CD14-positive monocyte (primary cell): Measurements from ENCODE around the gene PLEKHA8. TPM values are rescaled to one million over a fixed set of nuclear protein-coding genes. Genes with fewer than 3 reads are reported as not detected.

Source experiments
- DNase-seq, 3 donors: peaks; one replicate each; pipeline ENCODE4 v3.0.0-alpha.2; 2011 to 2022
- H2AFZ ChIP-seq: 2 replicates; pipeline ENCODE4 v1.6.0; 2012; ENCODE audit warnings: mild to moderate bottlenecking, low read depth, low read length, inconsistent platforms; ENCODE audit not compliant: insufficient read depth, poor library complexity, severe bottlenecking
- H3K27ac ChIP-seq, 2 donors: 1 replicate in 1 of 2; 2 replicates in 1 of 2; pipeline ENCODE4 v1.5.1; 2012 to 2013; ENCODE audit warnings: low read length in 2 of 2, control low read depth in 1 of 2, inconsistent platforms in 1 of 2, low read depth in 1 of 2, mild to moderate bottlenecking in 1 of 2
- H3K27me3 ChIP-seq, 2 donors: one replicate each; pipeline versions ENCODE4 v1.6.0 to v1.6.1; 2011 to 2013; ENCODE audit warnings: low read length in 2 of 2; ENCODE audit not compliant: control insufficient read depth in 2 of 2, insufficient read depth in 2 of 2
- H3K36me3 ChIP-seq, 2 donors: replicated peaks in 1 of 2; 1 replicate in 1 of 2; 2 replicates in 1 of 2; pipeline versions ENCODE4 v1.5.1 to v1.6.1; 2012 to 2013; ENCODE audit warnings: low read length in 2 of 2, control low read depth in 1 of 2, inconsistent platforms in 1 of 2, mild to moderate bottlenecking in 1 of 2; ENCODE audit not compliant: insufficient read depth in 2 of 2, control insufficient read depth in 1 of 2
- H3K4me1 ChIP-seq, 2 donors: 1 replicate in 1 of 2; 2 replicates in 1 of 2; pipeline versions ENCODE4 v1.5.1 to v1.6.1; 2012 to 2013; ENCODE audit warnings: low read length in 2 of 2, control low read depth in 1 of 2, inconsistent platforms in 1 of 2, mild to moderate bottlenecking in 1 of 2, moderate library complexity in 1 of 2; ENCODE audit not compliant: insufficient read depth in 2 of 2, control insufficient read depth in 1 of 2
- H3K4me2 ChIP-seq: replicated peaks from 2 replicates; pipeline ENCODE3; 2012; ENCODE audit warnings: low read length, moderate library complexity, mild to moderate bottlenecking; ENCODE audit not compliant: poor library complexity, severe bottlenecking; ENCODE audit errors: extremely low read depth
- H3K4me3 ChIP-seq, 3 experiments: fragments of 200-600 bp in 1 of 3; sonication (generic) in 1 of 3; replicated peaks in 1 of 3; 1 replicate in 2 of 3; 2 replicates in 1 of 3; pipeline ENCODE4 v1.5.1; 2011 to 2013; ENCODE audit warnings: low read length in 3 of 3, mild to moderate bottlenecking in 3 of 3, control low read depth in 2 of 3, low read depth in 2 of 3, inconsistent platforms in 1 of 3, moderate library complexity in 1 of 3
- H3K79me2 ChIP-seq: 2 replicates; pipeline ENCODE4 v1.6.0; 2012; ENCODE audit warnings: mild to moderate bottlenecking, control low read depth, inconsistent platforms, low read length, moderate library complexity; ENCODE audit not compliant: insufficient read depth
- H3K9ac ChIP-seq: 2 replicates; pipeline ENCODE4 v1.6.0; 2017; ENCODE audit warnings: low read length, mild to moderate bottlenecking; ENCODE audit not compliant: insufficient read depth, poor library complexity, severe bottlenecking
- H3K9me3 ChIP-seq, 2 donors: replicated peaks in 1 of 2; 1 replicate in 1 of 2; 2 replicates in 1 of 2; pipeline versions ENCODE4 v1.5.1 to v1.6.1; 2012 to 2013; ENCODE audit warnings: low read length in 2 of 2, control low read depth in 1 of 2; ENCODE audit not compliant: control insufficient read depth in 1 of 2, insufficient read depth in 1 of 2
- H4K20me1 ChIP-seq: 2 replicates; pipeline ENCODE4 v1.6.0; 2012; ENCODE audit warnings: mild to moderate bottlenecking, low read length, control low read depth, moderate library complexity; ENCODE audit not compliant: insufficient read depth
- H3K27ac Mint-ChIP-seq, 7 donors: one replicate each; pipeline ENCODE4 v1.8.0; 2020; ENCODE audit warnings: mild to moderate bottlenecking in 7 of 7, mixed read lengths in 7 of 7, moderate library complexity in 6 of 7, inconsistent platforms in 2 of 7
- H3K27me3 Mint-ChIP-seq, 3 donors: one replicate each; pipeline ENCODE4 v1.8.0; 2021 to 2022; ENCODE audit warnings: low read depth in 3 of 3, mild to moderate bottlenecking in 3 of 3, mixed read lengths in 3 of 3, moderate library complexity in 3 of 3, inconsistent platforms in 1 of 3
- H3K36me3 Mint-ChIP-seq, 2 donors: one replicate each; pipeline ENCODE4 v1.8.0; 2020; ENCODE audit warnings: mixed read lengths in 2 of 2, inconsistent platforms in 1 of 2, mild to moderate bottlenecking in 1 of 2
- H3K4me1 Mint-ChIP-seq: one replicate; pipeline ENCODE4 v1.8.0; 2020; ENCODE audit warnings: mild to moderate bottlenecking, mixed read lengths
- H3K4me3 Mint-ChIP-seq, 2 donors: one replicate each; pipeline ENCODE4 v1.8.0; 2020; ENCODE audit warnings: mild to moderate bottlenecking in 2 of 2, mixed read lengths in 2 of 2, moderate library complexity in 1 of 2
- H3K9me3 Mint-ChIP-seq, 7 donors: one replicate each; pipeline ENCODE4 v1.8.0; 2020 to 2022; ENCODE audit warnings: mixed read lengths in 7 of 7, mild to moderate bottlenecking in 6 of 7, moderate library complexity in 6 of 7, inconsistent platforms in 2 of 7
- CTCF ChIP-seq: fragments of 200-600 bp; IDR thresholded peaks from one replicate; pipeline ENCODE4 v1.8.0; 2022; ENCODE audit warnings: antibody characterized with exemption, mild to moderate bottlenecking
- WGBS: methylation state at CpG from one replicate; pipeline ENCODE4 v1.1.5; 2013; ENCODE audit warnings: missing lambda C conversion rate; ENCODE audit not compliant: insufficient coverage; 5-methylcytosine and 5-hydroxymethylcytosine counted together
- intact Hi-C, 2 donors: fragments of 100-400 bp; cut with micrococcal nuclease; formaldehyde crosslinking; loops; one replicate each; pipeline versions ENCODE4 v1.15.0 to v1.15.1; 2023
- polyA plus RNA-seq, 3 donors: library from polyadenylated mRNA; depleted of rRNA in 1 of 3; unstranded in 2 of 3; stranded (reverse) in 1 of 3; fragments of 300-500 nt in 2 of 3; fragments of >200 nt in 1 of 3; fragmentation: Illumina TruSeq in 2 of 3; gene quantifications; 1 replicate in 2 of 3; 2 replicates in 1 of 3; pipeline ENCODE4 v1.2.3, GENCODE V29; 2012 to 2021

PLEKHA8 gene
- polyA plus RNA-seq, 3 donors, result 2.4 to 2.7 (median 2.6) TPM

GRCh38 chr7:29989257-29989995, 38.8 kb upstream of the PLEKHA8 start, which contains the start of gene SCRN1:
TSS of gene SCRN1 (minus strand) at chr7:29989801. CDS start at chr7:29969067, 20,734 bp downstream.
- H2AFZ ChIP-seq, result peak within 1 kb of the TSS; percentile 97
- H3K9me3 Mint-ChIP-seq, result peaks cover 8 to 25% (median 22%) of the 10 kb centered on the region in 7 donors
- peak within 1 kb of the TSS; percentile 65 to 93 (median 87) for H3K27ac Mint-ChIP-seq
- H3K4me1 ChIP-seq, result peaks cover 36 to 46% of the 10 kb centered on the region in 2 donors
- H3K27me3 Mint-ChIP-seq, result peaks cover 5 to 12% (median 8%) of the 10 kb centered on the region in 3 donors
- H3K4me1 Mint-ChIP-seq, result peaks cover 38% of the 10 kb centered on the region
- peak within 1 kb of the TSS; percentile 93 for H3K9ac ChIP-seq
- no peaks in the 10 kb centered on the region for H4K20me1 ChIP-seq
- H3K4me3 Mint-ChIP-seq, result peak within 1 kb of the TSS; percentile 84 to 93
- peak; percentile 15 for TF ChIP-seq CTCF
- H3K79me2 ChIP-seq, result peaks cover 32% of the 10 kb centered on the region
- peak within 1 kb of the TSS; percentile 54 to 76 for H3K27ac ChIP-seq
- under 1% methylated on average over 48 of the region's 79 CpGs for WGBS
- H3K4me3 ChIP-seq, result peak within 1 kb of the TSS; percentile 84 to 96 (median 89)
- H3K9me3 ChIP-seq, result peaks cover 12% of the 10 kb centered on the region in 2 donors
- H3K36me3 Mint-ChIP-seq, result peaks cover 7 to 8% of the 10 kb centered on the region in 2 donors
- DNase-seq, result peak in 1 of 3 donors; percentile 18
- H3K27me3 ChIP-seq, result peaks cover 0 to 5% of the 10 kb centered on the region in 2 donors
- intact Hi-C loops, result loop anchor here in 1 of 2 donors (5.0 kb wide), 1 partner anchor 38 kb away; the partner anchor contains the start of genes FKBP14 and PLEKHA8
- H3K4me2 ChIP-seq, result peak within 1 kb of the TSS; percentile 89
- H3K36me3 ChIP-seq, result no peaks in the 10 kb centered on the region

GRCh38 chr7:29990931-29991330, 37.3 kb upstream of the PLEKHA8 start:
- Histone ChIP-seq H3K79me2 (peaks cover 26% of the 10 kb centered on the region), H3K27me3 (peaks cover 0 to 5% of the 10 kb centered on the region in 2 donors), H4K20me1 (no peaks in the 10 kb centered on the region), H3K9me3 (peaks cover 12% of the 10 kb centered on the region in 2 donors), H3K27ac (no peak overlapping the region), H3K4me3 (no peak overlapping the region), H3K36me3 (no peaks in the 10 kb centered on the region), H3K4me2 (no peak overlapping the region), H3K9ac (no peak overlapping the region), H2AFZ (no peak overlapping the region), H3K4me1 (peaks cover 27 to 33% of the 10 kb centered on the region in 2 donors)
- Mint-ChIP-seq H3K36me3 (peaks cover 7 to 8% of the 10 kb centered on the region in 2 donors), H3K27ac (peak overlapping the region in 1 of 7 donors; percentile 60), H3K4me3 (peak overlapping the region; percentile 29 to 93), H3K4me1 (peaks cover 26% of the 10 kb centered on the region), H3K9me3 (peaks cover 8 to 26% (median 23%) of the 10 kb centered on the region in 7 donors), H3K27me3 (peaks cover 5 to 12% (median 8%) of the 10 kb centered on the region in 3 donors)
- no peak for DNase-seq
- WGBS, result 100% methylated on average over 1 of the region's 4 CpGs
- TF ChIP-seq CTCF, result no peak
- intact Hi-C loops, result loop anchor here in 1 of 2 donors (5.0 kb wide), 1 partner anchor 36 kb away; the partner anchor contains the start of genes FKBP14 and PLEKHA8
